Measurements from ENCODE around the gene PRKAG2.

- no peak for TF ChIP-seq REST (IDR thresholded peaks at IDR 0.05; ENCODE audit: low read depth)
- TF ChIP-seq MAX (IDR thresholded peaks at IDR 0.05), result peak; percentile 92
- no peak for TF ChIP-seq EP300 (IDR thresholded peaks at IDR 0.05; ENCODE audit: borderline replicate concordance)
- no peak for TF ChIP-seq RAD21 (IDR thresholded peaks at IDR 0.05; ENCODE audit: low read depth)
- TF ChIP-seq CREB1 (IDR thresholded peaks at IDR 0.05; ENCODE audit: low read depth), result no peak
- no peak for TF ChIP-seq TEAD4 (IDR thresholded peaks at IDR 0.05)
Measured at GRCh38 chr7:151876899-151877777, at the start of gene PRKAG2.
